ENCODE results near the gene PRKCD. TPM values are rescaled to one million over a fixed set of nuclear protein-coding genes. Genes with fewer than 3 reads are reported as not detected.

PRKCD gene
- total RNA-seq, 2 experiments from 2014 or later, result 22.0 to 26.5 TPM

DNA sequence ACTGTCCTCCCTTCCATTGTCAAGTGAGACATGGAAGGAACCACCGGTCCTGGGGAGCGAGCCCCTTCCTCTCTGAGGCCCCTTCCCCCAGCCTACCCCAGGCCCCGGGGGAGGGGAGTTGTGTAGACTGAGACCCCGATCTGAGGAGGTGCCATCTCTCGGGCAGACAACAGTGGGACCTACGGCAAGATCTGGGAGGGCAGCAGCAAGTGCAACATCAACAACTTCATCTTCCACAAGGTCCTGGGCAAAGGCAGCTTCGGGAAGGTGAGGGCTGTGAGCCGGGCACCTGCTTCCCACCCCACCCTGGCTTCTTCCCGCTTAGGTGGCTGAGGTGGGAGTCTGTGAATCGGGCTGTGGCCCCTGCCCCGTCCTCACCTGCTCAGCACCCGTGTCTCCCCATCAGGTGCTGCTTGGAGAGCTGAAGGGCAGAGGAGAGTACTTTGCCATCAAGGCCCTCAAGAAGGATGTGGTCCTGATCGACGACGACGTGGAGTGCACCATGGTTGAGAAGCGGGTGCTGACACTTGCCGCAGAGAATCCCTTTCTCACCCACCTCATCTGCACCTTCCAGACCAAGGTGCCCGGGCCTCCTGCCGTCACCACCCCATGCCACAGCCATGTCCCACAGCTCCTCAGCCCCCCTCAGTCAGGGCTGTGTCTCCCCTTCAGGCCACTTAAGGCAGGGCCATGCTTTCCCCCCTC is 24.9 kb downstream of the PRKCD start:
- no peak for ATAC-seq
- POLR2A ChIA-PET, result no interaction called here
- H3K27me3 Mint-ChIP-seq, result no peaks in the 10 kb centered on the region
- H3K4me3 Mint-ChIP-seq, result no peak overlapping the region
- CTCF ChIA-PET, result interaction anchor here (0.7 kb wide), 1 partner anchor 33 kb away, joined by 4 read pairs; no protein-coding TSS in a partner anchor
- no peak overlapping the region for H3K27ac Mint-ChIP-seq
- no peak for DNase-seq
- no peaks in the 10 kb centered on the region for H3K9me3 Mint-ChIP-seq (ENCODE audit: low read depth)
- no peaks in the 10 kb centered on the region for H3K4me1 Mint-ChIP-seq
- intact Hi-C loops (cut with DNase I, micrococcal nuclease), result no loop called here
- H3K36me3 Mint-ChIP-seq (ENCODE audit: low read depth), result peaks cover 11% of the 10 kb centered on the region

DNA sequence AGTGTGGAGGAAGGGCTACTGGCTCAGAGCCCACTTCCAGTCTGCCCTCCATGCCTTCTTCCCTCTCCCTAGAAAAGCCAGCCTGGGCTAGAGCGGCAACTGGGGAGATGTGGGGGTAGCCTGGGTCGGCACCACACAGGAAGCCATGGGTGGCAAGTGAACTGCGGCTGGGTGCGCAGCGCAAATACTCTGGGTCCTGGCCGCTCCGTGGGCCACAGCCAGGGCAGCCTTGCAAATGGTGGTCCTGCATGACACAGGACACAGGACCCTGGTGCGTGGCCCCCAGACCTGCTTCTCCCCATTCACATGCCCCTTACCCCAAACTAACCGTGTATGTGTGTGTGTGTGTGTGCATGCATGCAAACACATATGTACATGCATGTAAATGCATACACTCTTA is 25.7 kb downstream of the PRKCD start:
- no peak for ATAC-seq
- DNase-seq, result no peak
- Mint-ChIP-seq H3K27ac (no peak overlapping the region), H3K4me1 (no peaks in the 10 kb centered on the region), H3K4me3 (no peak overlapping the region), H3K36me3 (ENCODE audit: low read depth) (peaks cover 11% of the 10 kb centered on the region), H3K9me3 (ENCODE audit: low read depth) (no peaks in the 10 kb centered on the region), H3K27me3 (no peaks in the 10 kb centered on the region)
- intact Hi-C loops (cut with DNase I, micrococcal nuclease), result no loop called here
- ChIA-PET CTCF (interaction anchor here (0.7 kb wide), 1 partner anchor 33 kb away, joined by 4 read pairs; no protein-coding TSS in a partner anchor), POLR2A (no interaction called here)

DNA sequence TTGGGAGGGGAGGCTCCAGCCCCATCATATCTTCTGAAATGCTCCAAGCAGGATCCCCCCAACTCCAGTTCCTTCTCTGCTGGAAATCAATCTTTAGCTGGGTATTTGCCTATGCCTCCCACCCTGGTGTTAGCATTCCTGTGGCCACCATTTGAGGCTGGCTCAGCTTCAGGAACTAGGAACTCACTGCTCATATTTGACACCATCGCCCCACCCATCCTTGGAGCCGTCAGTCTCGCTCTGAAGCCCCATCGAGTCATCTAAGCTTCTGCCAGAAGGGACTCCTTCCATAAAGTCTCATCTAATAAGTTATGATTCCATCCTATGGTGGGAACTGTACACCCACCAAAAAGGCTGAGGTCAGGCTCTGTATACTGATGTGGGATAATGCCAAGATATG is 26.4 kb downstream of the PRKCD start:
- peaks cover 11% of the 10 kb centered on the region for H3K36me3 Mint-ChIP-seq (ENCODE audit: low read depth)
- ChIA-PET CTCF (no interaction called here), POLR2A (no interaction called here)
- no peaks in the 10 kb centered on the region for H3K4me1 Mint-ChIP-seq
- no peak for DNase-seq
- no peaks in the 10 kb centered on the region for H3K9me3 Mint-ChIP-seq (ENCODE audit: low read depth)
- H3K27me3 Mint-ChIP-seq, result no peaks in the 10 kb centered on the region
- intact Hi-C loops (cut with DNase I, micrococcal nuclease), result no loop called here
- no peak overlapping the region for H3K4me3 Mint-ChIP-seq
- no peak overlapping the region for H3K27ac Mint-ChIP-seq
- no peak for ATAC-seq

DNA sequence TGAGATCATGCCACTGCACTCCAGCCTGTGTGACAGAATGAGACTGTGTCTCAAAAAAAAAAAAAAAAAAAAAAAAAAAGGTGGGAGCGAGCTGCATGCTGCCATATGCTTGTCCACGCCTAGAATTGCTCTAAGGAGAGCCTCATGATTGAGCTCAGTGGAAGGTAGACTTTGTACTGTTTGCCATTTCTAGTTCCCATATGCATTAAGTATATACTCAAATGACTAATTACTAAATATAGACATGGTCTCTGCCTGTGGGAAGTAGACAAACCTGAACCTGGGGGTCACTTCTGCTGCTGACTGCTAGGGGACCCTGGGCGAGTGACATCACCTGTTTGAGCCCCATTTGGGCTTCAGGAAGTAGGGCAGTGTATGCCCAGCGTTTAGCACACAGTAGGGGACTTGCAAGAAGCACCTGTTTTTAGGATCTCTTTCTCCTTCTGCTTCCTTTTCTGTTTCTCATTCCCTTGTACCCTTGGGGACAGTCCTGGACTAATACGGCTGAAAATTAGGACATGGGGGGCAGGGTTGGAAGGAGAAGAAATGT is 27.2 kb downstream of the PRKCD start:
- POLR2A ChIA-PET, result no interaction called here

GRCh38 chr3:53188720-53189119 is 27.7 kb downstream of the PRKCD start:
- Mint-ChIP-seq H3K27me3 (no peaks in the 10 kb centered on the region), H3K4me1 (no peaks in the 10 kb centered on the region), H3K27ac (no peak overlapping the region), H3K9me3 (ENCODE audit: low read depth) (no peaks in the 10 kb centered on the region), H3K36me3 (ENCODE audit: low read depth) (peaks cover 11% of the 10 kb centered on the region), H3K4me3 (no peak overlapping the region)
- ChIA-PET POLR2A (no interaction called here), CTCF (no interaction called here)
- no peak for DNase-seq
- ATAC-seq, result no peak
- intact Hi-C loops (cut with DNase I, micrococcal nuclease), result no loop called here

More for the DNA sequence above, 27.2 kb downstream of the PRKCD start:
- CTCF ChIA-PET, result no interaction called here
- ATAC-seq (no peak), DNase-seq (no peak)
- H3K4me3 Mint-ChIP-seq, result no peak overlapping the region
- H3K4me1 Mint-ChIP-seq, result no peaks in the 10 kb centered on the region
- intact Hi-C loops (cut with DNase I, micrococcal nuclease), result no loop called here
- H3K27ac Mint-ChIP-seq, result no peak overlapping the region
- H3K9me3 Mint-ChIP-seq (ENCODE audit: low read depth), result no peaks in the 10 kb centered on the region
- H3K27me3 Mint-ChIP-seq, result no peaks in the 10 kb centered on the region
- peaks cover 11% of the 10 kb centered on the region for H3K36me3 Mint-ChIP-seq (ENCODE audit: low read depth)

- POLR2A ChIA-PET, result no interaction called here
- H3K27ac Mint-ChIP-seq, result no peak overlapping the region
- H3K27me3 Mint-ChIP-seq, result no peaks in the 10 kb centered on the region
- no peak overlapping the region for H3K4me3 Mint-ChIP-seq
- no peak for ATAC-seq
- no peaks in the 10 kb centered on the region for H3K9me3 Mint-ChIP-seq (ENCODE audit: low read depth)
- H3K4me1 Mint-ChIP-seq, result no peaks in the 10 kb centered on the region
- H3K36me3 Mint-ChIP-seq (ENCODE audit: low read depth), result peaks cover 11% of the 10 kb centered on the region
- CTCF ChIA-PET, result interaction anchor here (0.7 kb wide), 1 partner anchor 59 kb away, joined by 6 read pairs; no protein-coding TSS in a partner anchor
- intact Hi-C loops (cut with DNase I, micrococcal nuclease), result no loop called here
- DNase-seq, result no peak
These were observed 28.3 kb downstream of the PRKCD start for GRCh38 chr3:53189276-53189675.

- no peak for ATAC-seq
- DNase-seq, result no peak
- no peaks in the 10 kb centered on the region for H3K4me1 Mint-ChIP-seq
- H3K27me3 Mint-ChIP-seq, result no peaks in the 10 kb centered on the region
- H3K27ac Mint-ChIP-seq, result no peak overlapping the region
- intact Hi-C loops (cut with DNase I, micrococcal nuclease), result loop anchor here in 1 of 2 experiments (10.0 kb wide), 1 partner anchor 336 kb away; no protein-coding TSS in a partner anchor
- no peaks in the 10 kb centered on the region for H3K9me3 Mint-ChIP-seq (ENCODE audit: low read depth)
- H3K36me3 Mint-ChIP-seq (ENCODE audit: low read depth), result peaks cover 5% of the 10 kb centered on the region
- H3K4me3 Mint-ChIP-seq, result no peak overlapping the region
- ChIA-PET POLR2A (no interaction called here), CTCF (interaction anchor here (1.0 to 1.2 kb wide), 2 partner anchors 19 to 27 kb away, joined by 3 to 4 read pairs; no protein-coding TSS in a partner anchor)
These were observed 29.6 kb downstream of the PRKCD start for GRCh38 chr3:53190659-53191058.

GRCh38 chr3:53191836-53192480 is 30.9 kb downstream of the PRKCD start:
- Mint-ChIP-seq H3K4me1 (peaks cover 4% of the 10 kb centered on the region), H3K4me3 (no peak overlapping the region), H3K9me3 (ENCODE audit: low read depth) (no peaks in the 10 kb centered on the region), H3K36me3 (ENCODE audit: low read depth) (peaks cover 5% of the 10 kb centered on the region), H3K27ac (no peak overlapping the region), H3K27me3 (no peaks in the 10 kb centered on the region)
- ChIA-PET CTCF (interaction anchor here (0.6 to 1.7 kb wide), 7 partner anchors 10 to 78 kb away, joined by 3 to 4 read pairs (median 3); no protein-coding TSS in a partner anchor), POLR2A (no interaction called here)
- intact Hi-C loops (cut with DNase I, micrococcal nuclease), result loop anchor here in 1 of 2 experiments (10.0 kb wide), 1 partner anchor 337 kb away; no protein-coding TSS in a partner anchor
- ATAC-seq (no peak), DNase-seq (no peak)

- DNase-seq, result no peak
- intact Hi-C loops (cut with DNase I, micrococcal nuclease), result loop anchor here in 1 of 2 experiments (10.0 kb wide), 1 partner anchor 338 kb away; no protein-coding TSS in a partner anchor
- POLR2A ChIA-PET, result no interaction called here
These were observed 31.6 kb downstream of the PRKCD start for GRCh38 chr3:53192608-53193007.

DNA sequence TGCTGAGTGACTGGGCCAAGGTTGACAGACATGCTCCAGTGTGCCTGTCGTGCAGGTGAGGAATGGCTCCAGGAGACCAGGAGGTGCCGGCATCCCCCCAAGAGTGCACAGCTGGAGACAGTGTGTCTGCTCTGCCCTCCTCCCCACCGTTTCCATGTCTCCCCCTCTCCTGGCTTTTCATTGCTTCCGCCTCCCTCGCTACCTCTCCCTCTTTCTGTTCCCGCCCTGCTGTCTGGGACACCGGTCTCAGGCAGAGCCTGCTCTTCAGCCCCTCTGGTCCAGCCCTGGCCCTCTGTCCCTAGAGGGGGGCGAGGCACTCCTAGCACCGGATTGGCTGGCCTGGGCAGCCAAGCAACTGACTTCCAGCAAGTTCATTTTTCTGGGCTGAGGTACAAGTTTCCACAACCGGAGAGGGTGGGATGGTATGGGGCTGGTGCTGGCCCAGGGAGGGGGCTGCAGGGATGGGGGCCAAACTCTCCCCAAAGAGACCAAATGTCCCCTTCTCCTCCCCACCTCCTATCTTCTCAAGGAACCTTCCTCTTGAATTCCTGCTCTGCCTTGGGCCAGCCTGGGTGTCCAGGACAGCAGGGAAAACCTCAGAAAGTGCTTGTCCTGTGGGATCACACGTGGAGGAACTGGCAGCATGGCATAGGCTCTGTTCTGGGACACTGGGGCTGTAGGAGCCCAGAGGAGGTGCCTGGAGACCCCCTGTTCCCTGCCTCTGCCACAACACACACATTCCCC is 32.6 kb downstream of the PRKCD start:
- no peak for ATAC-seq
- POLR2A ChIA-PET, result no interaction called here
- Mint-ChIP-seq H3K9me3 (ENCODE audit: low read depth) (no peaks in the 10 kb centered on the region), H3K27ac (no peak overlapping the region), H3K4me3 (no peak overlapping the region), H3K27me3 (no peaks in the 10 kb centered on the region), H3K4me1 (peaks cover 6% of the 10 kb centered on the region), H3K36me3 (ENCODE audit: low read depth) (peaks cover 5% of the 10 kb centered on the region)
- no peak for DNase-seq
- CTCF ChIA-PET, result interaction anchor here (2.1 kb wide), 1 partner anchor 10 kb away, joined by 10 read pairs; no protein-coding TSS in a partner anchor
- intact Hi-C loops (cut with DNase I, micrococcal nuclease), result loop anchor here in 1 of 2 experiments (10.0 kb wide), 1 partner anchor 339 kb away; no protein-coding TSS in a partner anchor

More at GRCh38 chr3:53192608-53193007, 31.6 kb downstream of the PRKCD start:
- Mint-ChIP-seq H3K4me1 (peaks cover 6% of the 10 kb centered on the region), H3K27me3 (no peaks in the 10 kb centered on the region), H3K4me3 (no peak overlapping the region), H3K9me3 (ENCODE audit: low read depth) (no peaks in the 10 kb centered on the region), H3K36me3 (ENCODE audit: low read depth) (peaks cover 5% of the 10 kb centered on the region), H3K27ac (no peak overlapping the region)
- no peak for ATAC-seq
- CTCF ChIA-PET, result interaction anchor here (0.6 to 1.7 kb wide), 5 partner anchors 10 to 78 kb away, joined by 3 to 4 read pairs (median 4); no protein-coding TSS in a partner anchor

Data from activated CD4-positive, alpha-beta T cell treated with anti-CD3 and anti-CD28 coated beads for 36 hours (primary cell).